ENCODE results near the gene HECW1. TPM values are rescaled to one million over a fixed set of nuclear protein-coding genes. Genes with fewer than 3 reads are reported as not detected.

HECW1 gene
- total and polyA plus RNA-seq, 2 donors (not counting 1 experiment from before 2014, with no cell fraction given) = not detected

GRCh38 chr7:43364391-43364790, 251.9 kb downstream of the HECW1 start:
- no peak overlapping the region for H3K4me3 Mint-ChIP-seq
- no peaks in the 10 kb centered on the region for H3K9me3 ChIP-seq (ENCODE audit: control extremely low read depth in 1 of 3, control insufficient read depth in 2 of 3, insufficient read depth in 1 of 3, low read length in 2 of 3)
- no peaks in the 10 kb centered on the region for H3K79me2 ChIP-seq (ENCODE audit: control insufficient read depth, insufficient read depth, low read length)
- no peak overlapping the region for H3K9ac ChIP-seq (ENCODE audit: low read length)
- H2AFZ ChIP-seq (ENCODE audit: insufficient read depth, low read depth, low read length, poor library complexity, severe bottlenecking) = no peak overlapping the region
- peaks cover 0 to 3% (median 2%) of the 10 kb centered on the region in 4 experiments for H3K27me3 ChIP-seq (replicated peaks in 1 of 4; ENCODE audit: control extremely low read depth in 1 of 4, control insufficient read depth in 3 of 4, insufficient read depth in 4 of 4, low read length in 3 of 4)
- intact Hi-C loops (cut with micrococcal nuclease) = no loop called here
- H3K4me1 Mint-ChIP-seq = no peaks in the 10 kb centered on the region
- no peak for DNase-seq
- H3K36me3 ChIP-seq (replicated peaks in 1 of 2; ENCODE audit: control extremely low read depth in 1 of 2, control insufficient read depth in 1 of 2, extremely low read depth in 1 of 2, insufficient read depth in 2 of 2, low read length in 1 of 2) = no peaks in the 10 kb centered on the region
- H3K4me3 ChIP-seq (ENCODE audit: control extremely low read depth in 1 of 5, extremely low read depth in 1 of 5, insufficient read depth in 1 of 5, low read depth in 2 of 5, low read length in 4 of 5) = no peak overlapping the region
- H4K20me1 ChIP-seq (ENCODE audit: control insufficient read depth, insufficient read depth, low read length, poor library complexity, severe bottlenecking) = no peaks in the 10 kb centered on the region
- no peak for TF ChIP-seq CTCF (IDR thresholded peaks at IDR 0.05)
- TF ChIP-seq EZH2 (IDR thresholded peaks at IDR 0.05; ENCODE audit: borderline replicate concordance, insufficient read depth, low read depth, low read length, poor library complexity, severe bottlenecking) = no peak
- no peaks in the 10 kb centered on the region for H3K9me3 Mint-ChIP-seq (ENCODE audit: insufficient read depth)
- no peaks in the 10 kb centered on the region for H3K4me1 ChIP-seq (ENCODE audit: control insufficient read depth in 2 of 2, insufficient read depth in 2 of 2, low read length in 2 of 2)
- H3K27me3 Mint-ChIP-seq = peaks cover 8% of the 10 kb centered on the region
- H3K27ac Mint-ChIP-seq = no peak overlapping the region
- ChIA-PET CTCF (no interaction called here), POLR2A (no interaction called here)
- H3K4me2 ChIP-seq (replicated peaks; ENCODE audit: low read depth, low read length, poor library complexity, severe bottlenecking) = no peak overlapping the region
- WGBS (ENCODE audit: insufficient coverage) = 87% methylated on average over 4 of the region's 7 CpGs
- no peak overlapping the region for H3K27ac ChIP-seq (ENCODE audit: low read length in 2 of 2)
- ATAC-seq (ENCODE audit: low read depth) = no peak

GRCh38 chr7:43372676-43373355, 260.4 kb downstream of the HECW1 start:
- DNase-seq = no peak
- no peak overlapping the region for H3K4me3 ChIP-seq (ENCODE audit: control extremely low read depth in 1 of 5, extremely low read depth in 1 of 5, insufficient read depth in 1 of 5, low read depth in 2 of 5, low read length in 4 of 5)
- intact Hi-C loops (cut with micrococcal nuclease) = no loop called here
- WGBS (ENCODE audit: insufficient coverage) = 41% methylated on average over 2 of the region's 6 CpGs
- Mint-ChIP-seq H3K4me1 (no peaks in the 10 kb centered on the region), H3K4me3 (no peak overlapping the region), H3K9me3 (ENCODE audit: insufficient read depth) (no peaks in the 10 kb centered on the region), H3K27me3 (peaks cover 18% of the 10 kb centered on the region), H3K27ac (no peak overlapping the region)
- H3K27me3 ChIP-seq (replicated peaks in 1 of 4; ENCODE audit: control extremely low read depth in 1 of 4, control insufficient read depth in 3 of 4, insufficient read depth in 4 of 4, low read length in 3 of 4) = no peaks in the 10 kb centered on the region
- no peaks in the 10 kb centered on the region for H3K79me2 ChIP-seq (ENCODE audit: control insufficient read depth, insufficient read depth, low read length)
- no peak overlapping the region for H2AFZ ChIP-seq (ENCODE audit: insufficient read depth, low read depth, low read length, poor library complexity, severe bottlenecking)
- TF ChIP-seq EZH2 (IDR thresholded peaks at IDR 0.05; ENCODE audit: borderline replicate concordance, insufficient read depth, low read depth, low read length, poor library complexity, severe bottlenecking) (no peak), CTCF (IDR thresholded peaks at IDR 0.05) (no peak)
- H3K9ac ChIP-seq (ENCODE audit: low read length) = no peak overlapping the region
- H3K27ac ChIP-seq (ENCODE audit: low read length in 2 of 2) = no peak overlapping the region
- no peaks in the 10 kb centered on the region for H4K20me1 ChIP-seq (ENCODE audit: control insufficient read depth, insufficient read depth, low read length, poor library complexity, severe bottlenecking)
- ATAC-seq (ENCODE audit: low read depth) = no peak
- no peaks in the 10 kb centered on the region for H3K9me3 ChIP-seq (ENCODE audit: control extremely low read depth in 1 of 3, control insufficient read depth in 2 of 3, insufficient read depth in 1 of 3, low read length in 2 of 3)
- ChIA-PET CTCF (no interaction called here), POLR2A (no interaction called here)
- H3K4me1 ChIP-seq (ENCODE audit: control insufficient read depth in 2 of 2, insufficient read depth in 2 of 2, low read length in 2 of 2) = no peaks in the 10 kb centered on the region
- H3K4me2 ChIP-seq (replicated peaks; ENCODE audit: low read depth, low read length, poor library complexity, severe bottlenecking) = no peak overlapping the region
- no peaks in the 10 kb centered on the region for H3K36me3 ChIP-seq (replicated peaks in 1 of 2; ENCODE audit: control extremely low read depth in 1 of 2, control insufficient read depth in 1 of 2, extremely low read depth in 1 of 2, insufficient read depth in 2 of 2, low read length in 1 of 2)

All from B cell (primary cell).